IMR-90 (cell line): ENCODE measurements around the gene DCTN2. TPM values are rescaled to one million over a fixed set of nuclear protein-coding genes. Genes with fewer than 3 reads are reported as not detected.
A peak's percentile ranks its signal among the peaks of the same experiment; 100 is the strongest.

Experiments used
- ATAC-seq: fragments of 200-7000 bp; cut with Tn5 transposase; 2 replicates; pipeline ENCODE4 v1.9.1; 2020; ENCODE audit warnings: low read depth, mild to moderate bottlenecking, moderate library complexity
- BruUV-seq: library from RNA; stranded (reverse); fragments of 400-500 nt; replicated peaks from 2 replicates; lab custom pipeline; 2021; lab: Mats Ljungman, UMichigan
- CTCF ChIA-PET: fragments of 300-600 bp; formaldehyde crosslinking; extraction: SDS; loops from one replicate; lab custom pipeline; 2021; ENCODE audit warnings: antibody characterized with exemption; lab: Yijun Ruan, JAX
- POLR2A ChIA-PET: fragments of 300-600 bp; sonication (Branson Sonifier 250); formaldehyde crosslinking; loops from one replicate; lab custom pipeline; 2022; ENCODE audit warnings: antibody characterized with exemption; ENCODE audit not compliant: unreplicated experiment; lab: Charles Lee
- DNase-seq: peaks from one replicate; pipeline ENCODE4 v3.0.0; 2013
- H2AFZ ChIP-seq: replicated peaks from 2 replicates; pipeline ENCODE3; 2013; ENCODE audit warnings: low read length, mild to moderate bottlenecking; ENCODE audit not compliant: poor library complexity
- H2AK5ac ChIP-seq: 2 replicates; pipeline ENCODE4 v1.6.1; 2013; ENCODE audit warnings: low read depth, low read length, inconsistent platforms
- H2AK9ac ChIP-seq: replicated peaks from 2 replicates; pipeline ENCODE3; 2013; ENCODE audit warnings: mild to moderate bottlenecking, low read depth, low read length, moderate library complexity; ENCODE audit not compliant: poor library complexity
- H2BK120ac ChIP-seq: 2 replicates; pipeline ENCODE4 v1.6.1; 2013; ENCODE audit warnings: low read depth, low read length, inconsistent platforms
- H2BK15ac ChIP-seq: 3 replicates; pipeline ENCODE4 v1.6.1; 2013; ENCODE audit warnings: low read depth, low read length, inconsistent platforms
- H2BK20ac ChIP-seq: 2 replicates; pipeline ENCODE4 v1.6.1; 2013; ENCODE audit warnings: low read depth, mild to moderate bottlenecking, inconsistent platforms, low read length, moderate library complexity
- H2BK5ac ChIP-seq: 2 replicates; pipeline ENCODE4 v1.6.1; 2013; ENCODE audit warnings: mild to moderate bottlenecking, low read depth, low read length, inconsistent platforms; ENCODE audit not compliant: poor library complexity, severe bottlenecking
- H3K14ac ChIP-seq: replicated peaks from 2 replicates; pipeline ENCODE4 v1.6.1; 2013; ENCODE audit warnings: low read depth, low read length, inconsistent platforms
- H3K18ac ChIP-seq: 2 replicates; pipeline ENCODE4 v1.6.1; 2013; ENCODE audit warnings: low read depth, low read length, control low read depth
- H3K23ac ChIP-seq: 2 replicates; pipeline ENCODE4 v1.6.1; 2013; ENCODE audit warnings: low read depth, low read length, inconsistent platforms
- H3K27ac ChIP-seq: 2 replicates; pipeline ENCODE4 v1.5.1; 2013; ENCODE audit warnings: mild to moderate bottlenecking, control low read depth, low read length; ENCODE audit not compliant: insufficient read depth
- H3K27me3 ChIP-seq: 2 replicates; pipeline ENCODE4 v1.6.1; 2013; ENCODE audit warnings: low read length; ENCODE audit not compliant: control insufficient read depth, insufficient read depth
- H3K36me3 ChIP-seq: 2 replicates; pipeline ENCODE4 v1.6.1; 2013; ENCODE audit warnings: low read length, mixed read lengths; ENCODE audit not compliant: control insufficient read depth, insufficient read depth
- H3K4ac ChIP-seq: 2 replicates; pipeline ENCODE4 v1.6.1; 2013; ENCODE audit warnings: low read depth, low read length, inconsistent platforms
- H3K4me1 ChIP-seq: 2 replicates; pipeline ENCODE4 v1.6.1; 2013; ENCODE audit warnings: low read length, mixed read lengths; ENCODE audit not compliant: control insufficient read depth, insufficient read depth
- H3K4me2 ChIP-seq: 2 replicates; pipeline ENCODE4 v1.6.1; 2013; ENCODE audit warnings: low read depth, mild to moderate bottlenecking, control low read depth, low read length, moderate library complexity
- H3K4me3 ChIP-seq: 2 replicates; pipeline ENCODE4 v1.5.1; 2013; ENCODE audit warnings: low read depth, mild to moderate bottlenecking, control low read depth, low read length, moderate library complexity; ENCODE audit not compliant: insufficient read depth
- H3K56ac ChIP-seq: 2 replicates; pipeline ENCODE4 v1.6.1; 2013; ENCODE audit warnings: low read length, inconsistent platforms; ENCODE audit not compliant: insufficient read depth; ENCODE audit errors: extremely low read depth
- H3K79me1 ChIP-seq, 2 experiments: 2 replicates each; pipeline ENCODE4 v1.6.1; 2013; ENCODE audit warnings: low read length in 2 of 2, inconsistent platforms in 1 of 2, low read depth in 1 of 2
- H3K9ac ChIP-seq: 2 replicates; pipeline ENCODE4 v1.6.1; 2013; ENCODE audit warnings: low read depth, low read length, control low read depth
- H3K9me1 ChIP-seq: 2 replicates; pipeline ENCODE4 v1.6.1; 2013; ENCODE audit warnings: low read length, inconsistent platforms; ENCODE audit not compliant: insufficient read depth
- H3K9me3 ChIP-seq: 2 replicates; pipeline ENCODE4 v1.6.1; 2013; ENCODE audit warnings: low read length; ENCODE audit not compliant: control insufficient read depth, insufficient read depth
- H4K20me1 ChIP-seq: 2 replicates; pipeline ENCODE4 v1.6.1; 2013; ENCODE audit warnings: low read length, inconsistent platforms; ENCODE audit not compliant: insufficient read depth
- H4K5ac ChIP-seq: 2 replicates; pipeline ENCODE4 v1.6.1; 2013; ENCODE audit warnings: mild to moderate bottlenecking, low read depth, low read length, control low read depth
- H4K8ac ChIP-seq, 2 experiments: 2 replicates each; pipeline ENCODE4 v1.6.1; 2013; ENCODE audit warnings: low read depth in 2 of 2, low read length in 2 of 2, control low read depth in 1 of 2, inconsistent platforms in 1 of 2
- H4K91ac ChIP-seq: 2 replicates; pipeline ENCODE4 v1.6.1; 2013; ENCODE audit warnings: low read depth, low read length, inconsistent platforms; ENCODE audit not compliant: insufficient read depth
- BHLHE40 ChIP-seq: fragments of 150-350 bp; IDR thresholded peaks from 2 replicates; pipeline ENCODE4 v1.6.1; 2016; ENCODE audit warnings: mild to moderate bottlenecking, low read depth, low read length
- CEBPB ChIP-seq: IDR thresholded peaks from 2 replicates; pipeline ENCODE4 v1.6.1; 2012; ENCODE audit warnings: low read depth, low read length, improper control_type of control experiment
- CHD1 ChIP-seq: IDR thresholded peaks from 2 replicates; pipeline ENCODE4 v1.6.1; 2012; ENCODE audit warnings: low read depth, low read length, improper control_type of control experiment
- CTCF ChIP-seq: conservative IDR thresholded peaks from 2 replicates; pipeline ENCODE4 v1.5.1; 2012; ENCODE audit warnings: mild to moderate bottlenecking, low read depth, low read length, improper control_type of control experiment
- ELK1 ChIP-seq: fragments of 150-350 bp; IDR thresholded peaks from 2 replicates; pipeline ENCODE4 v1.6.1; 2016; ENCODE audit warnings: low read depth, mild to moderate bottlenecking, low read length, moderate library complexity, borderline replicate concordance
- MAZ ChIP-seq: IDR thresholded peaks from 2 replicates; pipeline ENCODE4 v1.6.1; 2012; ENCODE audit warnings: low read depth, mild to moderate bottlenecking, low read length, improper control_type of control experiment, moderate library complexity, borderline replicate concordance
- MXI1 ChIP-seq: IDR thresholded peaks from 2 replicates; pipeline ENCODE4 v1.6.1; 2012; ENCODE audit warnings: low read depth, mild to moderate bottlenecking, low read length, moderate library complexity, borderline replicate concordance
- RAD21 ChIP-seq: IDR thresholded peaks from 2 replicates; pipeline ENCODE4 v1.6.1; 2012; ENCODE audit warnings: low read length, improper control_type of control experiment
- RCOR1 ChIP-seq: IDR thresholded peaks from 2 replicates; pipeline ENCODE4 v1.6.1; 2012; ENCODE audit warnings: mild to moderate bottlenecking, low read length, improper control_type of control experiment; ENCODE audit not compliant: insufficient replicate concordance
- RFX5 ChIP-seq: IDR thresholded peaks from 2 replicates; pipeline ENCODE4 v1.8.0; 2012; ENCODE audit warnings: low read depth, mild to moderate bottlenecking, low read length, moderate library complexity
- SMC3 ChIP-seq: fragments of 150-350 bp; IDR thresholded peaks from 2 replicates; pipeline ENCODE4 v1.6.1; 2016; ENCODE audit warnings: low read depth, mild to moderate bottlenecking, antibody characterized with exemption, low read length, moderate library complexity
- USF2 ChIP-seq: fragments of 150-350 bp; IDR thresholded peaks from 2 replicates; pipeline ENCODE4 v1.6.1; 2017; ENCODE audit warnings: mild to moderate bottlenecking, antibody characterized with exemption, low read length, low read depth
- WGBS, 2 experiments: methylation state at CpG; one replicate each; pipeline versions ENCODE4 v1.1.5 to v1.1.7; 2013; ENCODE audit warnings: missing lambda C conversion rate in 2 of 2; ENCODE audit not compliant: insufficient read length in 1 of 2; ENCODE audit errors: extremely low coverage in 2 of 2; 5-methylcytosine and 5-hydroxymethylcytosine counted together
- dilution Hi-C: fragments of 300-500 bp; cut with HindIII; formaldehyde crosslinking; loops from one replicate; pipeline ENCODE4 v1.14.3; 2018; ENCODE audit warnings: low sequenced_read_pairs; ENCODE audit not compliant: unreplicated experiment
- in situ Hi-C: fragments of 300-500 bp; cut with MboI; formaldehyde crosslinking; loops from 3 replicates; pipeline ENCODE4 v1.14.3; 2019; ENCODE audit warnings: low sequenced_read_pairs, inconsistent platforms, mixed read lengths
- intact Hi-C: fragments of 100-400 bp; cut with micrococcal nuclease; formaldehyde crosslinking; loops from 2 replicates; pipeline ENCODE4 v1.10.0; 2022
- polyA plus RNA-seq, 3 experiments: library from polyadenylated mRNA; depleted of rRNA; stranded (reverse); fragments of >200 nt; gene quantifications; 2 replicates each; pipeline ENCODE4 v1.2.3, GENCODE V29; 2012; ENCODE audit warnings: low replicate concordance in 1 of 3
- total RNA-seq: library from RNA; depleted of rRNA; stranded (reverse); fragments of >200 nt; gene quantifications from 2 replicates; pipeline ENCODE4 v1.2.3, GENCODE V29; 2012

Gene DCTN2
- total and polyA plus RNA-seq, 2 of the 4 experiments (the other 2 are of a cell fraction), result 125 to 130 TPM

GRCh38 chr12:57523706-57524614 is 23.0 kb downstream of the DCTN2 start:
- H3K27me3 ChIP-seq, result no peaks in the 10 kb centered on the region
- 75% methylated on average over 4 of the region's 14 CpGs; no CpG with 5 or more reads in 1 of the 2 experiments for WGBS, 2 experiments
- BruUV-seq, result no TSS peak
- peak overlapping the region; percentile 93 for H3K14ac ChIP-seq
- CTCF ChIA-PET, result interaction anchor here (0.6 kb wide), 1 partner anchor 805 kb away, joined by 3 read pairs; no protein-coding TSS in a partner anchor
- dilution Hi-C loops, result no loop called here
- peak overlapping the region; percentile 54 for H3K4me3 ChIP-seq
- intact Hi-C loops, result no loop called here
- peak overlapping the region; percentile 91 for H3K56ac ChIP-seq
- H3K4ac ChIP-seq, result peak overlapping the region; percentile 91
- H3K79me1 ChIP-seq, result peaks cover 14 to 62% of the 10 kb centered on the region in 2 experiments
- H3K18ac ChIP-seq, result no peak overlapping the region; the same call in 1 of the 2 replicates
- peak overlapping the region; percentile 98 for H2AK5ac ChIP-seq
- H3K9ac ChIP-seq, result peak overlapping the region; percentile 91
- in situ Hi-C loops, result no loop called here
- H3K9me1 ChIP-seq, result peaks cover 14% of the 10 kb centered on the region
- peaks cover 45% of the 10 kb centered on the region for H3K36me3 ChIP-seq
- H4K91ac ChIP-seq, result peak overlapping the region; percentile 64
- H2BK120ac ChIP-seq, result no peak overlapping the region; the same call in 1 of the 2 replicates
- POLR2A ChIA-PET, result interaction anchor here (0.7 kb wide), 1 partner anchor 12 kb away, joined by 7 read pairs; no protein-coding TSS in a partner anchor
- no peak overlapping the region for H4K5ac ChIP-seq
- H2BK15ac ChIP-seq, result peak overlapping the region; percentile 59; the same call in 1 of the 3 replicates
- no peak for DNase-seq
- peak overlapping the region; percentile 39 for H3K23ac ChIP-seq
- peak overlapping the region; percentile 47 to 78; a peak in 2 of 4 replicates for H4K8ac ChIP-seq
- H3K9me3 ChIP-seq, result no peaks in the 10 kb centered on the region
- H4K20me1 ChIP-seq, result peaks cover 36% of the 10 kb centered on the region
- H3K4me1 ChIP-seq, result peaks cover 22% of the 10 kb centered on the region
- 0 out of 2 replicates have a peak overlapping the region, but pooled peaks have one; percentile 12 for H2BK20ac ChIP-seq
- peak overlapping the region; percentile 88 for H3K27ac ChIP-seq
- H2AFZ ChIP-seq, result no peak overlapping the region
- H2BK5ac ChIP-seq, result peak overlapping the region; percentile 83
- H3K4me2 ChIP-seq, result peak overlapping the region; percentile 93
- H2AK9ac ChIP-seq, result peak overlapping the region; percentile 40
- no peak for ATAC-seq
- TF ChIP-seq RFX5, result no peak
- TF ChIP-seq RCOR1, result no peak
- TF ChIP-seq SMC3, result no peak
- TF ChIP-seq USF2, result no peak
- TF ChIP-seq ELK1, result no peak
- TF ChIP-seq RAD21, result no peak
- no peak for TF ChIP-seq MAZ
- no peak for TF ChIP-seq MXI1
- no peak for TF ChIP-seq CEBPB
- no peak for TF ChIP-seq BHLHE40
- TF ChIP-seq CTCF, result no peak
- no peak for TF ChIP-seq CHD1
